NB4 (cell line): ENCODE results near the gene BCKDHB.

ENCODE experiments used
- MYC ChIP-seq: IDR thresholded peaks from 2 replicates; pipeline ENCODE4 v1.6.1; 2011; ENCODE audit warnings: low read depth, low read length
- TF ChIP-seq, protein P1 (sequence below): IDR thresholded peaks from one replicate; pipeline ENCODE4 v1.5.1; 2012; ENCODE audit warnings: low read depth, low read length

DNA sequence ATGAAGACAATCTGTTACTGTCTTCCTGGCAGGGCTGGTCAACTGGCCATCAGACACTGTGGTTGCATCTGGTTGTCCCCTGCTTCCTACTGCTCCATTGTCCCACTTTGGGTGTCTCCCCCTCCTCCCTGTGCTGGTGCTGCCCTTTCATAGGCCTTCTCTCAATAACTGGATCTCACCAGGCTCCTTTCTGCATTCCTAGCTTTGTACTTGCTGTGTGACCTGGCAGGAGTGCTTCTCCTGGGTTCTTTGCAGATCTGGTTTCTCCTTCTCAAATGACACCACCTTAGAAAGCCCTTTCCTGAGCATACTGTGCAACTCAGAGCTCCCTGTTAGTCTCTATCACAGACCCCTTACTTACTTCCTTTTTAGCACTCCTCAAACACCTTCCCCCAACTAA, 223.0 kb downstream of the BCKDHB start:
- TF ChIP-seq, protein P1, sequence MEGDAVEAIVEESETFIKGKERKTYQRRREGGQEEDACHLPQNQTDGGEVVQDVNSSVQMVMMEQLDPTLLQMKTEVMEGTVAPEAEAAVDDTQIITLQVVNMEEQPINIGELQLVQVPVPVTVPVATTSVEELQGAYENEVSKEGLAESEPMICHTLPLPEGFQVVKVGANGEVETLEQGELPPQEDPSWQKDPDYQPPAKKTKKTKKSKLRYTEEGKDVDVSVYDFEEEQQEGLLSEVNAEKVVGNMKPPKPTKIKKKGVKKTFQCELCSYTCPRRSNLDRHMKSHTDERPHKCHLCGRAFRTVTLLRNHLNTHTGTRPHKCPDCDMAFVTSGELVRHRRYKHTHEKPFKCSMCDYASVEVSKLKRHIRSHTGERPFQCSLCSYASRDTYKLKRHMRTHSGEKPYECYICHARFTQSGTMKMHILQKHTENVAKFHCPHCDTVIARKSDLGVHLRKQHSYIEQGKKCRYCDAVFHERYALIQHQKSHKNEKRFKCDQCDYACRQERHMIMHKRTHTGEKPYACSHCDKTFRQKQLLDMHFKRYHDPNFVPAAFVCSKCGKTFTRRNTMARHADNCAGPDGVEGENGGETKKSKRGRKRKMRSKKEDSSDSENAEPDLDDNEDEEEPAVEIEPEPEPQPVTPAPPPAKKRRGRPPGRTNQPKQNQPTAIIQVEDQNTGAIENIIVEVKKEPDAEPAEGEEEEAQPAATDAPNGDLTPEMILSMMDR: no peak
- TF ChIP-seq MYC: no peak
